IPS DF 4.7 (cell line): ENCODE measurements around the gene ZNF764.

Experiments used
- DNase-seq: peaks from one replicate; pipeline ENCODE4 v3.0.0-alpha.2; 2013; ENCODE audit warnings: low spot score; ENCODE audit errors: extremely low read depth

The ZNF764 gene

GRCh38 chr16:30570636-30571444, 12.7 kb upstream of the ZNF764 start:
- DNase-seq = no peak

- DNase-seq = no peak
Observed at GRCh38 chr16:30569746-30570635, 11.8 kb upstream of the ZNF764 start.

GRCh38 chr16:30569281-30569680, 11.1 kb upstream of the ZNF764 start:
- DNase-seq = no peak

GRCh38 chr16:30567991-30568638, 9.9 kb upstream of the ZNF764 start:
- DNase-seq = no peak

GRCh38 chr16:30567160-30567990, 9.2 kb upstream of the ZNF764 start:
- DNase-seq = no peak

GRCh38 chr16:30566531-30566930, 8.4 kb upstream of the ZNF764 start:
- DNase-seq = no peak

GRCh38 chr16:30565984-30566383, 7.8 kb upstream of the ZNF764 start:
- no peak for DNase-seq

- DNase-seq = no peak
Observed at GRCh38 chr16:30565526-30565925, 7.4 kb upstream of the ZNF764 start.

GRCh38 chr16:30562021-30562420, 3.8 kb upstream of the ZNF764 start:
- no peak for DNase-seq

GRCh38 chr16:30561089-30561816, 3.1 kb upstream of the ZNF764 start:
- no peak for DNase-seq

- DNase-seq = no peak
Observed at GRCh38 chr16:30559690-30560089, 1.5 kb upstream of the ZNF764 start.

- DNase-seq = no peak
Observed at GRCh38 chr16:30558789-30559377, 709 bp upstream of the ZNF764 start.

GRCh38 chr16:30557707-30557956, 542 bp downstream of the ZNF764 start:
- DNase-seq = no peak

GRCh38 chr16:30556125-30556473, 2.1 kb downstream of the ZNF764 start:
- no peak for DNase-seq

- DNase-seq = no peak
Observed at GRCh38 chr16:30555315-30556124, 2.7 kb downstream of the ZNF764 start.

- DNase-seq = no peak
Observed at GRCh38 chr16:30554557-30555314, 3.4 kb downstream of the ZNF764 start.

- no peak for DNase-seq
Observed at GRCh38 chr16:30553393-30553899, 4.7 kb downstream of the ZNF764 start.

- no peak for DNase-seq
Observed at GRCh38 chr16:30552956-30553355, 5.2 kb downstream of the ZNF764 start.

- DNase-seq = no peak
Observed at GRCh38 chr16:30551781-30552180, 6.4 kb downstream of the ZNF764 start.
